ENCODE measurements around the gene PAPPA.
A peak's percentile ranks its signal among the peaks of the same experiment; 100 is the strongest.

PAPPA gene

GRCh38 chr9:116316246-116316645, 162.7 kb downstream of the PAPPA start:
- DNase-seq (ENCODE audit: low read depth) = no peak

- no peak for DNase-seq (ENCODE audit: low read depth)
Measured at GRCh38 chr9:116317503-116317902, 163.9 kb downstream of the PAPPA start.

DNA sequence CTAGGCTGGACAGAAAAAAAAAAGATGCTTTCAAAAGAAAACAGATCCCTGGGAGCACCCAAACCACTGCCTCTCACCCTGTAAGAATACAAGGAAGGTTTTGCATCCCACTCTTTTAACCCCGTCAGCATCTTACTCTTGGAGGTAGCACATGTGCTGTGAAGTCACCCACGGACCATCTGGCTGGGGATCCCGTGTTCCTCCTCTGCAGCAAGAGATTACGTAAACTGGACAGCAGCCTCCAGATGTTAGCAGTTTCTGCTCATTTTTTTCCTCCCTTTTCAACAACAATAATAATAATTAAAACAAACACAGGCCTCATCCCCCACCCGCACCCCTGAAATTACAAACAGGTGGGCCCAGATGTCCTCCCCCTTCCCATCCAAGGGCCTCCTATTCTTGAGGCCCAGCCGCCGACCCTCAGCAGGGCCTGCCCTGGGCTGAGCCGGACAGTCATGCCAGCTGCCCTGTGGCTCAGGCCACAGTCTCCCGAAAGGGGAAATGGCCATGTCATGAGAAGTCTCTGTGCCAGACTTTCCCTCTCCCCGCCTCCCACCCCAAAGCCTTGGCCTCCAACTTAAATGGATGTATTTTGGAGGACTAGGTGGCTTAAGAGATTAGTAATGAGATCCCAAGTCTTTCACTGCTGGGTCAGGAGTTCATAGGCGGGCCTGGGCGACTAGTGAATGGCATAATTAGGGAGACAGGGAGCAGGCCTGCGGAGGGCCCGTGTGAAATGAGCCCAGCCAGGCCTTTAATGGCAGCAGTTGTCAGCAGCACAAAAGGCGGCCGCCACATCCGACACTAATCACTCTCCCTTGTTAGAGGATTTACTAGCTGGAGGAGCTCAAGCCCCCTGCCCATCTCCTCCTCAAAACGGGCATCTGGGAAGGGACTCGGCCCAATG, 165.1 kb downstream of the PAPPA start:
- DNase-seq (ENCODE audit: low read depth) = no peak

DNA sequence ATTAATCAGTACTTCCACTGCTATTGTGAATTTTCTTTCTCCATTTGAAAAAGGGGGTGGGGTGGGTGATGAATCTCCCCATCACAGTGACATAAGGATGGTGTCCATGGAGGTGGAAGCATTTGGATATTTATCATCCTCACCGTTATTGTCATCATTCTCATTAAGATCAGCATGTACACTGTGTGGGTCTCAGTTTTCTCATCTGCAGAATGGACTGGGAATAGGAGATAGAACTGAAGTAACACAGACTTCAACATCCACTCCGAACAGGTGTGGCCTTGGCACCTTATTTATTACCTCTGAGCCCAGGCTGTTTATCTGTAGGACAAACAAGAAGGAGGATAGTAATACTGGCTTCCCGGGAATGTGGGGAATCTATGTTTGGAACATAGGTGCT, 165.9 kb downstream of the PAPPA start:
- DNase-seq (ENCODE audit: low read depth) = no peak

DNA sequence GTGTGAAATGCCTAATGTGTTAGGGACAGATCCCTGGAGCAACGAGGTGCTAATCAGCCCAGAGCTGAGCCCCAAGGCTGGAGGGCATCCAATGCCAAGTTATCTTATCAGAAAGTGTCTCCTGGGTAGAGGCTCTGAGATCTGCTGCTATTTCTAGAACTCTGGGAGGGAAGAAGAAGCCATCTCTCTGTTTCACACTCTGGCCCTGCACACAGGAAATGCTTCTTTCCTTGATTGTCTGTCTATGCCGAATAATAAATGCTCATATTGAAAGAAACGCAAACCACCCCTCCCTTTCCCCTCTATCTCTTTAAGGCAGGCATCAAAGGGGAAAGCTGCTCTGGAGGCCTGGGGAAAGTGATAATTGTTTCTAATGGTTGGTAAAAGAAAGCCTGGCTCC, 166.7 kb downstream of the PAPPA start:
- DNase-seq (ENCODE audit: low read depth) = no peak

DNA sequence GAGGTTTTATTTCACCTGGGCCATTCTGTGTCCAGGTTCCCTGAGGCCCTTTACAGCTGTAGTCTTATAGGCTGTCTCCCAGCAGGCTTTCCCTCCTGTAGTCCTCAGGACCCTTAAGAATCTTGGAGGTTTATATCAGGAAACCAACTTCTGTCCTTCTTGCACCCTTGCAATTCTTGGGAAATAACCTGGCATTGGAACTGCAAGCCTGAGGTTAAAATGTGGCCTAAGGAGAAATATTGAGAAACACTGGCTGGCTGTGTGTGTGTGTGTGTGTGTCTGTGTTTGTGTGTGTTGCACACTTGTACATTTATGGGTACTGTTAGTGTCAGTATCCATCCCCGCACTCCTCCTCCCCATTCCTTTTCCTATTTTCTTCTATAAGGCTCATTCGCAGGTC, 168.9 kb downstream of the PAPPA start:
- DNase-seq (ENCODE audit: low read depth) = no peak

DNA sequence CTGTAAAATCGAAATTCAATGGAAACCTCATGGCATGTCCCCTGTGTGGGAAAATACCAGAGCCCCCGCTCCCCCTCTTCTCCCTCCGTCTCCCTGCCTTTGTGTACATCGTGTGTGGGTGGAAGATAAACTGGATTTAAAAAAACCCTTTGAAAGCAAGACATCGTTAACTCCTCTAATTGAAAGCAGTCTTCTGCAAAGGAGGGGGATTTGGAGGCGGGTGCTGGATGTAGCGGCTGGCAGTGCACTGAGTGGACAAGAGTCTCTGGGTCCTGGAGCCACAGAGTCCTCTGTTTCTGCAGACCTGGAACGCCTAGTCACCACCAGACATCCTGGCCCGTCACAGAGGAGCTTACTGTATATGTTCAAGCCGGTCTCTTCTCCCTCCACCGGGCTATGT, 169.4 kb downstream of the PAPPA start:
- no peak for DNase-seq (ENCODE audit: low read depth)

DNA sequence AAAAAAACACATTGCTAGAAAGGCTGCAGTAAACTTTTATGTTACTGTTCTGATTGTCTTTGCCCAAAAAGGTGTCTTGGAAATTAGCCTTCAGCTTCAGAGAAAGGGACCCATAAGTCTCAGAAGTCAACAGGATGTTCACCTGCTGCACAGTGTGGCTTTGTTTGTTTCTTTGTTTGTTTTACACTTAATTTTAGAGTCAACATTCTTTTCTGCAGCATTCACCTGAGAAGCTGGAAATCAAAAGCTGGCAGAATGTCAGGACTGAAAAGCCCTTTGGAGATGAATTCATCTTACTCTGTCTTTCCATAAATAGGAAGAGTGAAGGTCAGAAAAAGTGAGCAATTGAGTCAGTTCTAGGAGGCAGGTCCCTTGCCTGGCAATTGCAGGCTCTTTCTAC, 170.0 kb downstream of the PAPPA start:
- DNase-seq (ENCODE audit: low read depth) = no peak

GRCh38 chr9:116325924-116326323, 172.3 kb downstream of the PAPPA start:
- no peak for DNase-seq (ENCODE audit: low read depth)

GRCh38 chr9:116327701-116328405, 174.3 kb downstream of the PAPPA start:
- DNase-seq (ENCODE audit: low read depth) = no peak

- no peak for DNase-seq (ENCODE audit: low read depth)
Measured at GRCh38 chr9:116329470-116329869, 175.9 kb downstream of the PAPPA start.

DNA sequence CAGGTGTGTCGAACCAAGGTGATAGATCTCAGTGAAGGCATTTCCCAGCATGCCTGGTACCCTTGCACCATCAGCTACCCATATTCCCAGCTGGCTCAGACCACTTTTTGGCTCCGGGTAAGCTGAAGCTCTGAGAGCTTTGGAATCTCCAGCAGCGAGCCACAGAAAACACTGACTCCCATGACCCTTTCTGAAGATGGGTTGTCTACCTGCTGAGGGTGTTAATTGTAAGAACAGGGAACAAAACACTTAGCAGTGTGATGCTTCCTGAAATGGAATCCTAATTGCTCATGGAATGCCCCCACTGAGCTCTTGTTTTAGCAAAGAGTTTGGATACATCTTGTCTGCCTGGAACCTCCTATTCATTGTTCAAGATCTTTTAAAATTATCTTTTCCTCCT, 177.7 kb downstream of the PAPPA start:
- DNase-seq (ENCODE audit: low read depth) = no peak

GRCh38 chr9:116332090-116332489, 178.5 kb downstream of the PAPPA start:
- DNase-seq (ENCODE audit: low read depth) = no peak

DNA sequence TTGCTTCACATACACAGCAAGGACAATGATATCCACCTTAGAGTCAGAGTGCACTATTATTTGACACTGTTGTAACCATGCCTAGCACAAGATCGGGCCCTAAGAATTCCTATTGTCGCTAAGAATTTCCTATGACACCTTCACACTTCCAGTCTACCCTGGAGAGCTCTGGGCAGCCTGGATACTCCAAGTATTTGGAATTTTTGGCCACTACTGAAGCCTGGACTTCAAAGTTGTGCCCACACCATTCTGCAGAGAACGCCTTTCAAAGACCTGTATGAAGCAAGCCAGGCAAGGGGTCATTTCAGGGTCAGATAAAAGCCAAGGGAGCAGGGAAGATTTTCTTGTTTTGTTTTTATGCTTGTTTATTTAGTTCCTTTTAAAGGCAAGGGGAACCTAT, 179.7 kb downstream of the PAPPA start:
- DNase-seq (ENCODE audit: low read depth) = no peak

- no peak for DNase-seq (ENCODE audit: low read depth)
Measured at GRCh38 chr9:116334546-116335150, 181.1 kb downstream of the PAPPA start.

DNA sequence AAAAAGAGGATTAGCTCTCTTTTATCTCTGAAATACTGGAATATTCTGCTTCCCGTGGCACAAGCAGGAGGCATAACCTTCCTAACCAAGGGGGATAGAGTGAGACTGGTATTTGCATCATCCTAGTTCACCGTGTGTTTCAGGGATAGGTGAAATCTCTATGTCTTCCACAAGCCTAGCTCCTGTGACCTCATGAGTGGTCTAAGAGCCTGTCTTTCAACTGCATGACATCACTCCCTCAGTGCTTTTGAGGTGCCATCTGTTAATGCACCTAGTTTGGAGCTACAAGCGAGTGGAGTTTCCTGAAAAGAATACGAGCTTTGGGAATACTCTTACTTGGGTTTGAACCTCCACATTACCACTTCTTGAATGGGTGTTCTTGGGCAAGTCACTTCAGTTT, 181.8 kb downstream of the PAPPA start:
- no peak for DNase-seq (ENCODE audit: low read depth)

DNA sequence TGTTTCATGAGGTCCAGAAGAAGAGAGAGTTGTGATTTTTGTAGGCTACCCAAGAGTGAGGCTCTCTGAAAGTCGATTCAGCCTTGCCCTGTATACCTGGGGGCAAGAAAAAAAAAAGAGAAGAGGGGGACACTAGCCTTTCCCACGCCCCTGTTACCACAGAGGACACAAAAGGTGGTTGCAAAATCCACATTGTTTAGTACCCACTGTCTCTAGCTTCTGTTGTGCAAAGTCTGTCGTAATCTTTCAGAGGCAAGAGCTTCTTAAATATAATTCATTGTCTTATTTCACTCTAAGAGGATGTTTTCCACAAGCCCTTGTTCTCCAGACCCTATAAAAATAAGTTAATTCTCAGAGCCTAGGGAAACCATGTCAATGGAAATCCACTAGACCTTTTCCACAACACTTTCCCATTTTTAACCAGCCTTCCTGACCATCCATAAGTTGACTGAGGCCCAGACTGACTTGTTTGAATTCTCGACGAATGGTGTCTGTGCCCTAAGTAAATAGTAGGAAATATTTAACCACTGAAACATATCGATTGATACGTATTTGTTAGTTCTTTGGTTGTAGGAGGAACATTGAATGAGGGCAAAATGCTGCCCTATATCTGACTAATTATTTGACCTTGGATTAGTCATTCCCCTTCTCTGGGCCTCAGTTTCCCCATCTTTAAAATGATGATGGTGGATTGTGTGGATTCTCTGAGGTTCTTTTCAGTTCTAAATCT, 182.7 kb downstream of the PAPPA start:
- no peak for DNase-seq (ENCODE audit: low read depth)

DNA sequence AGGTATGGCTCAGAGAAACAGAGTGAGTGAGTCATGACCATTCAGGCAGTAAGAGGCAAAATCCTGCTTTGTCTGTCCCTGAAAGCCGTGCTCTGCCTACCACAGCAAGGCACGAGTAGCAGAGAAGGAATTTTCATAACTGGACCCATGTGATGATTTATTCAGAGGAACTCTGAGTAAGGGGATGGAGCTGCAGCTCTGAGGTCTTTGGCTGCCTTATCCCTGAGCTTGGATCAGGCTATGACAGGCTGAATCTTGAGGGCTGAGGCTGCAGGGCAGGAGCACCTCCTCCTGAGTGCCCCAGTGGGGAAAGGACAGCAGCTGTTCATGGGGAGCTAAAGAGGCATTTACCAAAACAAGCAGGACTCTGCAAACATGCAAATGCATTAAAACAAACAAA, 183.4 kb downstream of the PAPPA start:
- DNase-seq (ENCODE audit: low read depth) = peak; percentile 31

GRCh38 chr9:116340270-116340669, 186.7 kb downstream of the PAPPA start:
- no peak for DNase-seq (ENCODE audit: low read depth)

DNA sequence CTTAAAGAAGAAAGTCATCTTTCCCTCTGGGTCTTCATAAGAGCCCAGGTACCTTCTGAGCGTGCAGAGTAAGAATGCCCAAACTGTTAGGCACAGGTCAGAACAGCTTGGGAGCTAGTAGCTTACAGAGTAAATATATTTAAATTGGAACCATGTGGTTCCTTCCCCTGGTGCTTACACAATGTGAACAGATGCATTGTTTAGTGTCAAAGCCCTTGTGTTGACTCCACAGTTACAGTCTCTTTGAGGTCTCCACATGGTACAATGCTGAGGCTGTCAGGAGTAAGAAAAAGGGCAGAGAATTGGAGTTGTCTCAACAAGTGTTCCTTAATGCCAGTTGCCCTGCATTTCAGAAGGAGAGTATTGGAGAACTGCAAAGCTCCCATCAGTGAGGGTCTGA, 188.5 kb downstream of the PAPPA start:
- no peak for DNase-seq (ENCODE audit: low read depth)

- DNase-seq (ENCODE audit: low read depth) = no peak
Measured at GRCh38 chr9:116342941-116343340, 189.3 kb downstream of the PAPPA start.

DNA sequence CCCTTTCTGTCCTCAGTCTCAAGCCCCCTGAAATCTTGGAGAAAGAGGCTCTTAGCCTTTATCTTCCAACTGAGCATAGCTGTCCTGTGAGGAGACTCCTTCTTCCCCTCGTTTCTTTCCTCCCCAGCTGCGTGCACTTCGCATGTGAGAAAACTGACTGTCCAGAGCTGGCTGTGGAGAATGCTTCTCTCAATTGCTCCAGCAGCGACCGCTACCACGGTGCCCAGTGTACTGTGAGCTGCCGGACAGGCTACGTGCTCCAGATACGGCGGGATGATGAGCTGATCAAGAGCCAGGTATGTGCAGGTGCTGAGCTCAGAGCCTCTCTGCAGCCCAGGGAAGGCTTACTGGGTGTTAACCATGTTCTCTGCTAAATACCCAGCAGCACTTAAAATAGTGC, 190.8 kb downstream of the PAPPA start:
- DNase-seq (ENCODE audit: low read depth) = no peak
